GM23338 (cell line): ENCODE data around the gene MARVELD3.

Source experiments
- EZH2phosphoT487 ChIP-seq: fragments of 200-600 bp; sonication (generic); IDR thresholded peaks from one replicate; pipeline ENCODE4 v1.8.1; 2018; ENCODE audit warnings: antibody characterized with exemption; ENCODE audit not compliant: unreplicated experiment
- JUNB ChIP-seq: IDR thresholded peaks from one replicate; pipeline ENCODE4 v1.6.1; 2016; ENCODE audit warnings: antibody characterized with exemption; ENCODE audit not compliant: unreplicated experiment
- REST ChIP-seq: IDR thresholded peaks from one replicate; pipeline ENCODE4 v1.6.1; 2018; ENCODE audit warnings: antibody characterized with exemption; ENCODE audit not compliant: unreplicated experiment
- TF ChIP-seq, protein P1 (sequence below), 2 experiments: fragments of 200-600 bp in 1 of 2; sonication (generic) in 1 of 2; conservative IDR thresholded peaks; 2 replicates each; pipeline versions ENCODE4 v1.5.1 to v1.6.1; 2016 to 2017; ENCODE audit warnings: antibody characterized with exemption in 2 of 2, low read depth in 2 of 2, mild to moderate bottlenecking in 2 of 2, moderate library complexity in 1 of 2

- TF ChIP-seq JUNB: no peak
- TF ChIP-seq, protein P1, sequence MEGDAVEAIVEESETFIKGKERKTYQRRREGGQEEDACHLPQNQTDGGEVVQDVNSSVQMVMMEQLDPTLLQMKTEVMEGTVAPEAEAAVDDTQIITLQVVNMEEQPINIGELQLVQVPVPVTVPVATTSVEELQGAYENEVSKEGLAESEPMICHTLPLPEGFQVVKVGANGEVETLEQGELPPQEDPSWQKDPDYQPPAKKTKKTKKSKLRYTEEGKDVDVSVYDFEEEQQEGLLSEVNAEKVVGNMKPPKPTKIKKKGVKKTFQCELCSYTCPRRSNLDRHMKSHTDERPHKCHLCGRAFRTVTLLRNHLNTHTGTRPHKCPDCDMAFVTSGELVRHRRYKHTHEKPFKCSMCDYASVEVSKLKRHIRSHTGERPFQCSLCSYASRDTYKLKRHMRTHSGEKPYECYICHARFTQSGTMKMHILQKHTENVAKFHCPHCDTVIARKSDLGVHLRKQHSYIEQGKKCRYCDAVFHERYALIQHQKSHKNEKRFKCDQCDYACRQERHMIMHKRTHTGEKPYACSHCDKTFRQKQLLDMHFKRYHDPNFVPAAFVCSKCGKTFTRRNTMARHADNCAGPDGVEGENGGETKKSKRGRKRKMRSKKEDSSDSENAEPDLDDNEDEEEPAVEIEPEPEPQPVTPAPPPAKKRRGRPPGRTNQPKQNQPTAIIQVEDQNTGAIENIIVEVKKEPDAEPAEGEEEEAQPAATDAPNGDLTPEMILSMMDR (conservative IDR thresholded peaks at IDR 0.05; ENCODE audit: low read depth in 2 of 2): peak in 1 of 2 experiments; percentile 57; a peak in 2 of 4 replicates
- TF ChIP-seq REST: no peak
- TF ChIP-seq EZH2phosphoT487: no peak
Observed at GRCh38 chr16:71626018-71626857, at the start of gene MARVELD3.
